Lower leg skin (tissue), 4 donors: Measurements from ENCODE around the gene COL19A1. TPM values are rescaled to one million over a fixed set of nuclear protein-coding genes. Genes with fewer than 3 reads are reported as not detected.

ENCODE experiments used
- DNase-seq, 2 donors: peaks; one replicate each; pipeline ENCODE4 v3.0.0-alpha.2; 2019; ENCODE audit warnings: low spot score in 2 of 2
- H3K4me3 ChIP-seq: fragments of 200-600 bp; sonication (generic); 2 replicates; pipeline ENCODE4 v1.5.1; 2017; ENCODE audit warnings: mild to moderate bottlenecking, low read depth; ENCODE audit not compliant: poor library complexity, severe bottlenecking
- POLR2A ChIP-seq, 2 donors: fragments of 450-650 bp; IDR thresholded peaks; one replicate each; pipeline ENCODE4 v1.6.1; 2016 to 2017; ENCODE audit warnings: antibody characterized with exemption in 2 of 2, mild to moderate bottlenecking in 1 of 2, moderate library complexity in 1 of 2
- WGBS, 2 donors: methylation state at CpG; one replicate each; pipeline ENCODE4 v1.1.5; 2018; 5-methylcytosine and 5-hydroxymethylcytosine counted together
- intact Hi-C: fragments of 100-400 bp; cut with DNase I; formaldehyde crosslinking; loops from one replicate; pipeline ENCODE4 v1.15.0; 2023; ENCODE audit warnings: low total_unique reads
- total RNA-seq, 4 donors: library from RNA; depleted of rRNA; stranded (reverse); fragments of >200 nt; gene quantifications; one replicate each; pipeline ENCODE4 v1.1.0, GENCODE V29; 2016
- TF ChIP-seq, protein P1 (sequence below), 3 donors: fragments of 450-650 bp; IDR thresholded peaks; one replicate each; pipeline ENCODE4 v1.5.1; 2016; ENCODE audit warnings: antibody characterized with exemption in 3 of 3, mild to moderate bottlenecking in 3 of 3, moderate library complexity in 2 of 3

The COL19A1 gene
- total RNA-seq, 4 donors from 2014 or later = 0.12 to 0.19 TPM; not detected in 2

DNA sequence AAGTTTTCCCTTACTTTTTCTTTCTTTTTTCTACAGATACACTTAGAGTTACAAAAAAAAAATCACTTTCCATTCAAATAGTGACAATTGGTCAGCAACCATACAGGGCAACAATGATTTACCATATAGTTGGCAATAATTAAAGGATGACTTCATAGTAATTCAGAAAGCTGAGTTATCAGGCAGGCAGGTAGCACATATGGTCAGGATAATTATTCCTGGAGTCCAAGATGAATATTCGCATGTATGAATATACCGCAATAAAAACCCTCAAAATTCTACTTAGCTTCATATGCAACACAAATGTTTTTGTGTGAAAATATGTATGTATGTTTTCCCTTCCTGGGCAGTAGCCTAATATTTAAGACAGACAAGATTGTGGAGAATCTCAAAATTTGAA, 34.5 kb downstream of the COL19A1 start:
- H3K4me3 ChIP-seq = no peak overlapping the region
- 81 to 94% methylated on average over 2 of the region's 2 CpGs for WGBS, 2 donors
- no peak for DNase-seq
- intact Hi-C loops = no loop called here
- TF ChIP-seq, protein P1, sequence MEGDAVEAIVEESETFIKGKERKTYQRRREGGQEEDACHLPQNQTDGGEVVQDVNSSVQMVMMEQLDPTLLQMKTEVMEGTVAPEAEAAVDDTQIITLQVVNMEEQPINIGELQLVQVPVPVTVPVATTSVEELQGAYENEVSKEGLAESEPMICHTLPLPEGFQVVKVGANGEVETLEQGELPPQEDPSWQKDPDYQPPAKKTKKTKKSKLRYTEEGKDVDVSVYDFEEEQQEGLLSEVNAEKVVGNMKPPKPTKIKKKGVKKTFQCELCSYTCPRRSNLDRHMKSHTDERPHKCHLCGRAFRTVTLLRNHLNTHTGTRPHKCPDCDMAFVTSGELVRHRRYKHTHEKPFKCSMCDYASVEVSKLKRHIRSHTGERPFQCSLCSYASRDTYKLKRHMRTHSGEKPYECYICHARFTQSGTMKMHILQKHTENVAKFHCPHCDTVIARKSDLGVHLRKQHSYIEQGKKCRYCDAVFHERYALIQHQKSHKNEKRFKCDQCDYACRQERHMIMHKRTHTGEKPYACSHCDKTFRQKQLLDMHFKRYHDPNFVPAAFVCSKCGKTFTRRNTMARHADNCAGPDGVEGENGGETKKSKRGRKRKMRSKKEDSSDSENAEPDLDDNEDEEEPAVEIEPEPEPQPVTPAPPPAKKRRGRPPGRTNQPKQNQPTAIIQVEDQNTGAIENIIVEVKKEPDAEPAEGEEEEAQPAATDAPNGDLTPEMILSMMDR (IDR thresholded peaks at IDR 0.05) = no peak
- TF ChIP-seq POLR2A (IDR thresholded peaks at IDR 0.05) = no peak

DNA sequence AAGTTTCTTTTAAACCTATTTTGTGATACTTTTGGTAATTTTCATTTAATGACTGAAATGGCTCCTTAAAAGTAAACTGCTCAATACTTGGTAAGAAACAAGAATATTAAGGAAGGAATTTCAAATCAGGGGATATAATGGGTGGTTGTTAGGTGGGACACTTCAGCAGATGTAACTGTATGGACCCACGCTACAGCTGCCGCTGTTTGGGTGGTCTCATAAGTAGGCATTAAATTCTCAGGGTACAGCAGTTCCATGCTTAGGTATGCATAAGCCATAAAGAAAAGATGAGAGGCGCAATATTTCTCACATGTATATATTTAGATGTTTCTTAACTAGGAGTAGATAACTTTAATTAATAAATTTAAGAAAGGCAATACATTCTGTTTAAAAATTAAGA, 35.0 kb downstream of the COL19A1 start:
- TF ChIP-seq, protein P1 (IDR thresholded peaks at IDR 0.05) = no peak
- TF ChIP-seq POLR2A (IDR thresholded peaks at IDR 0.05) = no peak
- no peak overlapping the region for H3K4me3 ChIP-seq
- 88 to 94% methylated on average over 3 of the region's 3 CpGs for WGBS, 2 donors
- intact Hi-C loops = no loop called here
- DNase-seq = no peak

DNA sequence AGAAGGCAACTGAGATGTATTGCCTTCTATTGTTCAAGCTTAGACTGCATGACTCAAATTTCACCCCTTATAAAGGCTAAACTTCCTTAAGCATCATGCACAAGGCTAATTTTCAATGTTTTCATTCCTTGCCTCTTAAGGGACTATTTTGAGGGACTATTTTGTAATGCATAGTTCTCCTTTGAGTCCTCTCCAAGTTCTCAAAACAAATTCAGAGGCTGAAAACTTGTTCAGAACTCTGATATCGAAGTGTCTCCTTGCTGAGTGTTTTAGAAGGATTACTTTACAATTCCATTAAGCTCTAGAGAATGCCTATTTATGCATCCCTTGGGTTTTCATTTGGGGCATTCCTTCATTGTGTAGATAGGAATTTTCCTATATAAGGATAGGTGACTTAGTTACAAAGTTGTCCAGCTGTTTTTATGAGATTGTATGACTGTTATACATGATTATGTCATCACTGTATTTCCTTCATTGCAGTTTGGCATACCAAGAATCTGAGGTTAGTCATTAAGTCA, 41.7 kb downstream of the COL19A1 start:
- intact Hi-C loops = no loop called here
- DNase-seq = no peak
- TF ChIP-seq POLR2A (IDR thresholded peaks at IDR 0.05) = no peak
- TF ChIP-seq, protein P1 (IDR thresholded peaks at IDR 0.05) = no peak
- WGBS, 2 donors = 76 to 90% methylated on average over 1 of the region's 1 CpG
- H3K4me3 ChIP-seq = no peak overlapping the region

DNA sequence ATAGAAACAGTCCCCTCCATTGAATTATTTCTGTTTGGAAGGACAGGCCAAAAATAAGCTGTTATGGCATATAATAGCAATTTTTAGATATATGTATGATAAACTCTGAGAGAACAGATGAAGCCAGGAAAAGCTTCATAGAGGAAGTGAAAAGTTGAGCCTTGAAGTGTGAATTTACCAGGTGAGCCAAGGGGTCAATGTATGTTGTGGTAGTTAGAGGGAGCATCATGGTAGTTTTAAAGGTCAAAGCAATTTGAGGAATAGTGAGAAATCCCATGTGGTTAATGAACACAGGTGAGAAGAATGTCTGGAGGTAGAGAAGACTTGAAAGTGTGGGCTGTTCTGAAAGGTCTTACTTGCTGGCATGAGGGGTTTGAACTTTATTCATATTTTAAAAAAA, 47.0 kb downstream of the COL19A1 start:
- DNase-seq = no peak
- intact Hi-C loops = no loop called here
- TF ChIP-seq, protein P1 (IDR thresholded peaks at IDR 0.05) = no peak
- TF ChIP-seq POLR2A (IDR thresholded peaks at IDR 0.05) = no peak
- H3K4me3 ChIP-seq = no peak overlapping the region

DNA sequence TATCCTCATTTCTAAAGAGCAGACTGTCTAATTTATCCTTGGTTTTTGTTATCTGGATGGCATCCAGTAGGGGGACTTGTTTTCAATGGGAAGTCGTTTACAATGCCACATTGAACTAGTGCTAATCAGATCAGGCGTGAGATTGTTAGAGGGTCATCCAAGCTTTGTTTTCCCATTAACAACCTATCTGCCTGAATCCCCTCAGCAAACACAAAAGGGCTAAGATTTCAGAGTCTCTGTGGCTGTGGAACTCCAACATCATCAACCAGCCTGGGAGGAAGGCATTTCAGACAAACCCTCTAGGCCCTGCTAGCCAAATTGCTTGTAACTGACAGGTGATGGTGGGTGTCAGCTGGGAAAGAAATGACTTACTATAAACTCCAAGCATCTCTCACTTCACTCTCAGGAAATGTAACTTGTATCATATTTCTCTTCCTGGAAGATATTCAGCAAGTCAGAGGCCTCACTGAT, 47.7 kb downstream of the COL19A1 start:
- 59 to 66% methylated on average over 2 of the region's 2 CpGs for WGBS, 2 donors
- TF ChIP-seq POLR2A (IDR thresholded peaks at IDR 0.05) = no peak
- TF ChIP-seq, protein P1 (IDR thresholded peaks at IDR 0.05) = no peak
- intact Hi-C loops = no loop called here
- DNase-seq = no peak
- no peak overlapping the region for H3K4me3 ChIP-seq

DNA sequence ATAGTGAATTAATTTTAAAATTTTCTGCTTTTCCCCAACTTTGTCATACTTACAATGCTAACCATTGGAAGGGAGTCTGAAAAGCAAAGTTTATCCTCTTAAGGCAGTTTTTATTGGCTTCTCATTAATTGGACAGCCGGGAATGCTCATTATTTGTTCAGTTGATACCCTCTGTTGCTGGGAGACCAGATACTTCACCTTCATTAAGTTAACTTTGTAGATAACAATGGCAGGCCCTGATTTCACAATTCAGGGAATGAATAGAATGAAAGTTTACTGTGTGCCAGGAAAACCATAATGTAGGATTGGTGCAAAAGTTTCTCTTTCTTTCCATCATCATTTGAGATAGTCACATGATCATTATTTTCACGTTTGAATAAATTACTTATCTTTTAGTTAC, 49.0 kb downstream of the COL19A1 start:
- TF ChIP-seq, protein P1 (IDR thresholded peaks at IDR 0.05) = no peak
- no peak for TF ChIP-seq POLR2A (IDR thresholded peaks at IDR 0.05)
- intact Hi-C loops = no loop called here
- no peak for DNase-seq
- 71 to 80% methylated on average over 2 of the region's 2 CpGs for WGBS, 2 donors
- H3K4me3 ChIP-seq = no peak overlapping the region
